HCT116 (cell line): Measurements from ENCODE around the gene COX8A. TPM values are rescaled to one million over a fixed set of nuclear protein-coding genes. Genes with fewer than 3 reads are reported as not detected.

Experiments
- ATAC-seq: fragments of 200-7000 bp; cut with Tn5 transposase; 2 replicates; pipeline ENCODE4 v1.9.1; 2020; ENCODE audit warnings: mild to moderate bottlenecking, moderate library complexity
- BruUV-seq: library from RNA; stranded (reverse); fragments of 400-500 nt; replicated peaks from 2 replicates; lab custom pipeline; 2021; lab: Mats Ljungman, UMichigan
- CTCF ChIA-PET: fragments of 300-600 bp; sonication (Branson Sonifier 250); formaldehyde crosslinking; loops from one replicate; lab custom pipeline; 2021; ENCODE audit warnings: antibody characterized with exemption; lab: Charles Lee
- POLR2A ChIA-PET: fragments of 300-600, 350-600 bp; sonication (Branson Sonifier 250); formaldehyde crosslinking; loops from one replicate; lab custom pipeline; 2021; ENCODE audit warnings: antibody characterized with exemption; lab: Charles Lee
- RAD21 ChIA-PET, 2 experiments: fragments of 300-600 bp; sonication (Branson Sonifier 250); formaldehyde crosslinking; loops; one replicate each; lab custom pipeline; 2023; ENCODE audit warnings: low total read pairs in 2 of 2; ENCODE audit not compliant: uncharacterized antibody in 2 of 2, unreplicated experiment in 2 of 2, low non-redundant PET in 1 of 2; lab: Charles Lee
- DNase-seq: peaks from one replicate; pipeline ENCODE4 v3.0.0-alpha.2; 2010; ENCODE audit warnings: low read depth, low spot score
- H2AFZ ChIP-seq: fragments of 200-600 bp; shearing (Covaris generic), sonication (generic); 2 replicates; pipeline ENCODE4 v1.6.1; 2017; ENCODE audit warnings: low read depth, mixed run types, mixed read lengths, antibody characterized with exemption, low read length; ENCODE audit not compliant: poor library complexity, severe bottlenecking
- H3K27ac ChIP-seq: 2 replicates; pipeline ENCODE4 v1.5.1; 2012; ENCODE audit warnings: low read depth, low read length
- H3K27me3 ChIP-seq: fragments of 200-600 bp; sonication (generic); 2 replicates; pipeline ENCODE4 v1.6.1; 2016; ENCODE audit warnings: mixed run types, low read length, mixed read lengths; ENCODE audit not compliant: insufficient read depth
- H3K36me3 ChIP-seq, 2 experiments: fragments of 200-500 bp in 1 of 2; fragments of 200-600 bp in 1 of 2; sonication (Bioruptor generic) in 1 of 2; sonication (generic) in 1 of 2; 2 replicates each; pipeline versions ENCODE4 v1.5.1 to v1.6.1; 2014 to 2016; ENCODE audit warnings: low read length in 2 of 2, inconsistent platforms in 1 of 2, mixed read lengths in 1 of 2, mixed run types in 1 of 2; ENCODE audit not compliant: insufficient read depth in 2 of 2, control insufficient read depth in 1 of 2
- H3K4me1 ChIP-seq, 2 experiments: fragments of 200-600 bp in 1 of 2; sonication (generic) in 1 of 2; 2 replicates each; pipeline versions ENCODE4 v1.5.1 to v1.6.1; 2012 to 2017; ENCODE audit warnings: low read length in 2 of 2, inconsistent platforms in 1 of 2, mild to moderate bottlenecking in 1 of 2, mixed read lengths in 1 of 2, mixed run types in 1 of 2, moderate library complexity in 1 of 2; ENCODE audit not compliant: insufficient read depth in 2 of 2, control insufficient read depth in 1 of 2
- H3K4me2 ChIP-seq: fragments of 200-600 bp; sonication (generic); 2 replicates; pipeline ENCODE4 v1.6.1; 2017; ENCODE audit warnings: mixed run types, low read length, mixed read lengths
- H3K4me3 ChIP-seq, 2 experiments: fragments of 200-600 bp in 1 of 2; sonication (generic) in 1 of 2; replicated peaks in 1 of 2; 2 replicates each; pipeline ENCODE4 v1.5.1; 2011 to 2016; ENCODE audit warnings: low read length in 2 of 2, control low read depth in 1 of 2, low read depth in 1 of 2, mild to moderate bottlenecking in 1 of 2, mixed read lengths in 1 of 2, mixed run types in 1 of 2
- H3K79me2 ChIP-seq: fragments of 200-600 bp; sonication (generic); 2 replicates; pipeline ENCODE4 v1.6.1; 2017; ENCODE audit warnings: mild to moderate bottlenecking, mixed run types, low read length, moderate library complexity, mixed read lengths; ENCODE audit not compliant: insufficient read depth
- H3K9ac ChIP-seq: fragments of 200-600 bp; sonication (generic); 2 replicates; pipeline ENCODE4 v1.6.1; 2016; ENCODE audit warnings: low read length, mixed read lengths
- H3K9me2 ChIP-seq: fragments of 200-600 bp; sonication (generic), shearing (Covaris generic); 2 replicates; pipeline ENCODE4 v1.6.1; 2017; ENCODE audit warnings: mixed run types, mild to moderate bottlenecking, moderate library complexity; ENCODE audit not compliant: insufficient read depth
- H3K9me3 ChIP-seq, 2 experiments: fragments of 200-500 bp in 1 of 2; fragments of 200-600 bp in 1 of 2; sonication (Bioruptor generic) in 1 of 2; sonication (generic) in 1 of 2; 2 replicates each; pipeline ENCODE4 v1.6.1; 2014 to 2017; ENCODE audit warnings: low read length in 2 of 2, mixed read lengths in 2 of 2, inconsistent platforms in 1 of 2, low read depth in 1 of 2, mild to moderate bottlenecking in 1 of 2, mixed run types in 1 of 2, moderate library complexity in 1 of 2; ENCODE audit not compliant: control insufficient read depth in 1 of 2, insufficient read depth in 1 of 2
- H4K20me1 ChIP-seq: fragments of 200-600 bp; sonication (generic), shearing (Covaris generic); 2 replicates; pipeline ENCODE4 v1.6.1; 2017; ENCODE audit warnings: mixed run types, mild to moderate bottlenecking, moderate library complexity; ENCODE audit not compliant: insufficient read depth
- CBX3 ChIP-seq: IDR thresholded peaks from 2 replicates; pipeline ENCODE4 v1.6.1; 2012; ENCODE audit warnings: low read depth
- CEBPB ChIP-seq: IDR thresholded peaks from 2 replicates; pipeline ENCODE4 v1.6.1; 2012; ENCODE audit warnings: low read depth
- EGR1 ChIP-seq: IDR thresholded peaks from 2 replicates; pipeline ENCODE4 v1.6.1; 2012; ENCODE audit warnings: low read depth
- EZH2 ChIP-seq: fragments of 200-600 bp; sonication (generic); IDR thresholded peaks from 2 replicates; pipeline ENCODE4 v1.6.1; 2017; ENCODE audit warnings: antibody characterized with exemption, mixed run types
- EZH2phosphoT487 ChIP-seq: fragments of 200-600 bp; IDR thresholded peaks from 2 replicates; pipeline ENCODE4 v1.6.1; 2018; ENCODE audit warnings: antibody characterized with exemption, borderline replicate concordance
- FOSL1 ChIP-seq: IDR thresholded peaks from 2 replicates; pipeline ENCODE4 v1.6.1; 2012; ENCODE audit warnings: low read depth
- JUND ChIP-seq: IDR thresholded peaks from 2 replicates; pipeline ENCODE4 v1.6.1; 2012
- POLR2A ChIP-seq: IDR thresholded peaks from 2 replicates; pipeline ENCODE4 v1.7.0; 2011; ENCODE audit warnings: borderline replicate concordance; ENCODE audit not compliant: insufficient read depth, insufficient read length; ENCODE audit errors: extremely low read depth
- POLR2AphosphoS5 ChIP-seq: IDR thresholded peaks from 2 replicates; pipeline ENCODE4 v1.6.1; 2011; ENCODE audit warnings: mild to moderate bottlenecking, low read depth, low read length, moderate library complexity
- RAD21 ChIP-seq: IDR thresholded peaks from 2 replicates; pipeline ENCODE4 v1.6.1; 2012; ENCODE audit warnings: low read depth, mild to moderate bottlenecking
- SIN3A ChIP-seq: IDR thresholded peaks from 2 replicates; pipeline ENCODE4 v1.6.1; 2012; ENCODE audit warnings: low read depth
- SP1 ChIP-seq: IDR thresholded peaks from 2 replicates; pipeline ENCODE4 v1.6.1; 2012; ENCODE audit warnings: low read depth
- SRF ChIP-seq: IDR thresholded peaks from 2 replicates; pipeline ENCODE4 v1.6.1; 2012; ENCODE audit warnings: low read depth
- TCF7L2 ChIP-seq: IDR thresholded peaks from 2 replicates; pipeline ENCODE4 v1.7.0; 2011; ENCODE audit warnings: borderline replicate concordance, inconsistent platforms; ENCODE audit not compliant: insufficient read depth, insufficient read length; ENCODE audit errors: extremely low read depth
- YY1 ChIP-seq: IDR thresholded peaks from 2 replicates; pipeline ENCODE4 v1.6.1; 2011; ENCODE audit warnings: low read length, low read depth, moderate library complexity, mild to moderate bottlenecking; ENCODE audit not compliant: insufficient replicate concordance; ENCODE audit errors: extremely low read depth
- ZFX ChIP-seq: fragments of 450-650 bp; IDR thresholded peaks from 2 replicates; pipeline ENCODE4 v1.6.1; 2017
- intact Hi-C: fragments of 100-400 bp; cut with micrococcal nuclease; formaldehyde crosslinking; loops from 2 replicates; pipeline ENCODE4 v1.10.0; 2022
- total RNA-seq: library from RNA; stranded (reverse); gene quantifications from one replicate; pipeline ENCODE4 v1.2.1, GENCODE V29; 2021; ENCODE audit not compliant: unreplicated experiment
- TF ChIP-seq, protein P1 (sequence below): IDR thresholded peaks from 2 replicates; pipeline ENCODE4 v1.6.1; 2012
- TF ChIP-seq, protein P2 (sequence below): IDR thresholded peaks from 2 replicates; pipeline ENCODE4 v1.6.1; 2011; ENCODE audit warnings: mild to moderate bottlenecking, low read length, moderate library complexity; ENCODE audit not compliant: insufficient replicate concordance; ENCODE audit errors: extremely low read depth

The COX8A gene
- total RNA-seq, 1 experiment from 2014 or later: 536 TPM

DNA sequence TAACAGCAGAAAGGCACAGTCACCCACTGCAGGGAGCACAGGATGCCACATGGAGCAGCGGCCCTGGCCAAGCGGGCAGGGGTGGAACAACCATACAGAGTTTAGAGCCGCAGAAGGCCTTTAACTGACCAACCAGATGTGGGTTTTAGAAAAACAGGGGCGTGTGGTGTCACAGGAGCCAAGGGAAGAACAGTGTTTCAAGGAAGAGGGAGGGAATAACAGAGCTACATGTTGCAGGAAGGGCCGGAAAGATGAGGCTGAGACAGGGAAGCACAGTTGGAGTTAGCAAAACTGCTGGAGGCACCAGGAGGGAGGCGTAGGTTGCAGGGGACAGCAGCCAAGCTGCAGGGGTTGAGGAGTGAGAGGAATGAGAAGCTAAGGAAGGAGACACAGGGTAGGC lies 43.4 kb upstream of the COX8A start:
- H3K9ac ChIP-seq: no peak overlapping the region
- H4K20me1 ChIP-seq: no peaks in the 10 kb centered on the region
- no peaks in the 10 kb centered on the region for H3K9me3 ChIP-seq
- no peak overlapping the region for H3K4me2 ChIP-seq
- ChIA-PET CTCF (no interaction called here), POLR2A (no interaction called here), RAD21 (no interaction called here)
- TF ChIP-seq JUND (no peak), YY1 (no peak), CBX3 (no peak), SIN3A (no peak), FOSL1 (no peak)
- peaks cover 0 to 8% of the 10 kb centered on the region in 2 experiments; a peak in 3 of 4 replicates for H3K4me1 ChIP-seq
- no peak overlapping the region for H2AFZ ChIP-seq
- no peak overlapping the region for H3K27ac ChIP-seq
- H3K36me3 ChIP-seq: no peaks in the 10 kb centered on the region
- no TSS peak for BruUV-seq
- no peak overlapping the region for H3K4me3 ChIP-seq
- H3K9me2 ChIP-seq: no peaks in the 10 kb centered on the region
- DNase-seq (no peak), ATAC-seq (no peak)
- H3K79me2 ChIP-seq: no peaks in the 10 kb centered on the region
- no peaks in the 10 kb centered on the region for H3K27me3 ChIP-seq
- intact Hi-C loops: no loop called here

DNA sequence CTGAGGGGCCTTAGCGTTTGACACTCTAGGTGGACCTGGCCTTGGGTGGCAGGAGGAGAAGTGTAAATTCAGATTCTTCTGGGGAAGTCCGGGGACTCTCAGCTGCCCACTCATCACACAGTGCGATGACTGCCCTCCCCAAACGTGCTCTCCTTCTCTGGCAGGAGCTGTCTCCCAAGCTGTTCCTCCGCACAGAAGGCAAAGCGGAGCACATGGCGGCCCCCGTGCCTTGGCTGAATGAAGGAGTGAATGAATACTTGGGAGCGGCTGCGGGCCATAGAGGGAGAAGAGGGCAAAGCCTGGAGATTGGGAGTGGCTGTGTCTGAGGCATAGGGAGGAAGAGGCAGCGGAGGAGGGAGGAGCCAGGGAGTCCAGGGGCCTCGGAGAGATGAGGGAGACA lies 42.5 kb upstream of the COX8A start:
- Histone ChIP-seq H3K4me2 (no peak overlapping the region), H4K20me1 (no peaks in the 10 kb centered on the region), H2AFZ (no peak overlapping the region), H3K4me3 (no peak overlapping the region), H3K79me2 (no peaks in the 10 kb centered on the region), H3K9me3 (no peaks in the 10 kb centered on the region), H3K4me1 (peaks cover under 1 to 8% of the 10 kb centered on the region in 2 experiments; a peak in 3 of 4 replicates), H3K9me2 (no peaks in the 10 kb centered on the region), H3K27me3 (no peaks in the 10 kb centered on the region), H3K9ac (no peak overlapping the region), H3K36me3 (no peaks in the 10 kb centered on the region), H3K27ac (no peak overlapping the region)
- intact Hi-C loops: no loop called here
- RAD21 ChIA-PET: no interaction called here
- BruUV-seq: no TSS peak
- DNase-seq (no peak), ATAC-seq (no peak)
- TF ChIP-seq ZFX (no peak), TCF7L2 (no peak), EGR1 (no peak), SP1 (no peak), RAD21 (no peak), EZH2phosphoT487 (no peak), CEBPB (no peak), EZH2 (no peak), POLR2AphosphoS5 (no peak), SRF (no peak), POLR2A (no peak)
- TF ChIP-seq, protein P1, sequence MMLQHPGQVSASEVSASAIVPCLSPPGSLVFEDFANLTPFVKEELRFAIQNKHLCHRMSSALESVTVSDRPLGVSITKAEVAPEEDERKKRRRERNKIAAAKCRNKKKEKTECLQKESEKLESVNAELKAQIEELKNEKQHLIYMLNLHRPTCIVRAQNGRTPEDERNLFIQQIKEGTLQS: no peak
- TF ChIP-seq, protein P2, sequence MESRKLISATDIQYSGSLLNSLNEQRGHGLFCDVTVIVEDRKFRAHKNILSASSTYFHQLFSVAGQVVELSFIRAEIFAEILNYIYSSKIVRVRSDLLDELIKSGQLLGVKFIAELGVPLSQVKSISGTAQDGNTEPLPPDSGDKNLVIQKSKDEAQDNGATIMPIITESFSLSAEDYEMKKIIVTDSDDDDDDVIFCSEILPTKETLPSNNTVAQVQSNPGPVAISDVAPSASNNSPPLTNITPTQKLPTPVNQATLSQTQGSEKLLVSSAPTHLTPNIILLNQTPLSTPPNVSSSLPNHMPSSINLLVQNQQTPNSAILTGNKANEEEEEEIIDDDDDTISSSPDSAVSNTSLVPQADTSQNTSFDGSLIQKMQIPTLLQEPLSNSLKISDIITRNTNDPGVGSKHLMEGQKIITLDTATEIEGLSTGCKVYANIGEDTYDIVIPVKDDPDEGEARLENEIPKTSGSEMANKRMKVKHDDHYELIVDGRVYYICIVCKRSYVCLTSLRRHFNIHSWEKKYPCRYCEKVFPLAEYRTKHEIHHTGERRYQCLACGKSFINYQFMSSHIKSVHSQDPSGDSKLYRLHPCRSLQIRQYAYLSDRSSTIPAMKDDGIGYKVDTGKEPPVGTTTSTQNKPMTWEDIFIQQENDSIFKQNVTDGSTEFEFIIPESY: no peak
- POLR2A ChIA-PET: no interaction called here
- CTCF ChIA-PET: no interaction called here
